Fibroblast of skin of left biceps (primary cell): ENCODE data around the gene PRLR.
A peak's percentile ranks its signal among the peaks of the same experiment; 100 is the strongest.

Experiments used
- DNase-seq, 2 experiments: peaks; one replicate each; pipeline ENCODE4 v3.0.0-alpha.2; 2013; ENCODE audit warnings: low read depth in 2 of 2

Gene PRLR

GRCh38 chr5:35233601-35234000 is 3.3 kb upstream of the PRLR start:
- no peak for DNase-seq

- no peak for DNase-seq
These were observed 2.8 kb upstream of the PRLR start for GRCh38 chr5:35233121-35233520.

GRCh38 chr5:35232124-35232523 is 1.8 kb upstream of the PRLR start:
- DNase-seq, result no peak

GRCh38 chr5:35229076-35230037 is 930 bp downstream of the PRLR start:
- DNase-seq, result no peak

- DNase-seq, result no peak
These were observed 2.0 kb downstream of the PRLR start for GRCh38 chr5:35228310-35228709.

- no peak for DNase-seq
These were observed 2.6 kb downstream of the PRLR start for GRCh38 chr5:35227720-35228119.

GRCh38 chr5:35223787-35224395 is 6.4 kb downstream of the PRLR start:
- no peak for DNase-seq

- DNase-seq, result no peak
These were observed 9.3 kb downstream of the PRLR start for GRCh38 chr5:35220967-35221366.

GRCh38 chr5:35218981-35219380 is 11.3 kb downstream of the PRLR start:
- DNase-seq, result no peak

- DNase-seq, result no peak
These were observed 16.2 kb downstream of the PRLR start for GRCh38 chr5:35214051-35214450.

- no peak for DNase-seq
These were observed 16.7 kb downstream of the PRLR start for GRCh38 chr5:35213608-35214007.

- DNase-seq, result no peak
These were observed 17.9 kb downstream of the PRLR start for GRCh38 chr5:35212122-35212982.

GRCh38 chr5:35209862-35210261 is 20.4 kb downstream of the PRLR start:
- DNase-seq, result no peak

- no peak for DNase-seq
These were observed 24.7 kb downstream of the PRLR start for GRCh38 chr5:35205606-35206005.

- DNase-seq, result no peak
These were observed 25.1 kb downstream of the PRLR start for GRCh38 chr5:35205186-35205585.

- no peak for DNase-seq
These were observed 26.9 kb downstream of the PRLR start for GRCh38 chr5:35203403-35203802.

GRCh38 chr5:35202319-35203111 is 27.8 kb downstream of the PRLR start:
- no peak for DNase-seq

- no peak for DNase-seq
These were observed 29.0 kb downstream of the PRLR start for GRCh38 chr5:35201291-35201690.

GRCh38 chr5:35199886-35200285 is 30.4 kb downstream of the PRLR start:
- no peak for DNase-seq

GRCh38 chr5:35198686-35199085 is 31.6 kb downstream of the PRLR start:
- DNase-seq, result peak; percentile 9 to 22

- peak; percentile 10 to 25 for DNase-seq
These were observed 32.2 kb downstream of the PRLR start for GRCh38 chr5:35198075-35198474.
